ENCODE results near the gene F2RL2.

Gene F2RL2

DNA sequence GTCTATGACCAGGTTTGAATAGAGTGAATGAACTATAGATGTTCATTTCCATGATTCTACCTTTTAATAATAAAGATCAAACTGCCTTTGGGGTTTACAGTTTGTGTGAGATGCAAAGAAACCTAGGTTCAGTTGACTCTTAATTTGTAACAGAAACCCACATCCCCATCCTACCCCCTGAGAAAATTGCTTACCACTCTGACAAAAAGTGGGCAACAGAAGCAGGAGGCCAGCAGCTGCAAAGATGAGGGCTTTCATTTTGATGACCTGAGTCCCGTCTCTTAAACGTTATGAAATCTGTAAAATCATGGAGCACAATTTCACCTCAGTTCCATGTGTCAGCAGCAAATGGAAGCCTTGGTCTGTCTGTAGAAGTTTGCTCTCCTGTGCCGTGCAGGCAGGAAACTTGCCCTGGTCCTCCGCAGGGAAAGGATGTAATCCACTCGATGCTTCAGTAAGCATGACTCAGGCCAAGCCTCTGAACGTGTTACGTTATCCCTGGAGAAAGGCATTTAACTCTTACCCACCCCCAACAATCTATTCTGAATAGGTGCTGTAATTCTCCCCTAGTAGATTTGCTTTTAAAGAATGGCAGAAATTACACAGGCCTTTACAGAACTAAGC is at the start of gene F2RL2 (continued):
- TF ChIP-seq GLI2 (tag by site-specific recombination; IDR thresholded peaks at IDR 0.05; ENCODE audit: borderline replicate concordance, low read depth) = no peak
- TF ChIP-seq ZNF138 (tag by site-specific recombination; IDR thresholded peaks at IDR 0.05; ENCODE audit: borderline replicate concordance) = no peak
- TF ChIP-seq MYNN (tag by site-specific recombination; IDR thresholded peaks at IDR 0.05; ENCODE audit: borderline replicate concordance) = peak; percentile 86
- TF ChIP-seq, protein P1, sequence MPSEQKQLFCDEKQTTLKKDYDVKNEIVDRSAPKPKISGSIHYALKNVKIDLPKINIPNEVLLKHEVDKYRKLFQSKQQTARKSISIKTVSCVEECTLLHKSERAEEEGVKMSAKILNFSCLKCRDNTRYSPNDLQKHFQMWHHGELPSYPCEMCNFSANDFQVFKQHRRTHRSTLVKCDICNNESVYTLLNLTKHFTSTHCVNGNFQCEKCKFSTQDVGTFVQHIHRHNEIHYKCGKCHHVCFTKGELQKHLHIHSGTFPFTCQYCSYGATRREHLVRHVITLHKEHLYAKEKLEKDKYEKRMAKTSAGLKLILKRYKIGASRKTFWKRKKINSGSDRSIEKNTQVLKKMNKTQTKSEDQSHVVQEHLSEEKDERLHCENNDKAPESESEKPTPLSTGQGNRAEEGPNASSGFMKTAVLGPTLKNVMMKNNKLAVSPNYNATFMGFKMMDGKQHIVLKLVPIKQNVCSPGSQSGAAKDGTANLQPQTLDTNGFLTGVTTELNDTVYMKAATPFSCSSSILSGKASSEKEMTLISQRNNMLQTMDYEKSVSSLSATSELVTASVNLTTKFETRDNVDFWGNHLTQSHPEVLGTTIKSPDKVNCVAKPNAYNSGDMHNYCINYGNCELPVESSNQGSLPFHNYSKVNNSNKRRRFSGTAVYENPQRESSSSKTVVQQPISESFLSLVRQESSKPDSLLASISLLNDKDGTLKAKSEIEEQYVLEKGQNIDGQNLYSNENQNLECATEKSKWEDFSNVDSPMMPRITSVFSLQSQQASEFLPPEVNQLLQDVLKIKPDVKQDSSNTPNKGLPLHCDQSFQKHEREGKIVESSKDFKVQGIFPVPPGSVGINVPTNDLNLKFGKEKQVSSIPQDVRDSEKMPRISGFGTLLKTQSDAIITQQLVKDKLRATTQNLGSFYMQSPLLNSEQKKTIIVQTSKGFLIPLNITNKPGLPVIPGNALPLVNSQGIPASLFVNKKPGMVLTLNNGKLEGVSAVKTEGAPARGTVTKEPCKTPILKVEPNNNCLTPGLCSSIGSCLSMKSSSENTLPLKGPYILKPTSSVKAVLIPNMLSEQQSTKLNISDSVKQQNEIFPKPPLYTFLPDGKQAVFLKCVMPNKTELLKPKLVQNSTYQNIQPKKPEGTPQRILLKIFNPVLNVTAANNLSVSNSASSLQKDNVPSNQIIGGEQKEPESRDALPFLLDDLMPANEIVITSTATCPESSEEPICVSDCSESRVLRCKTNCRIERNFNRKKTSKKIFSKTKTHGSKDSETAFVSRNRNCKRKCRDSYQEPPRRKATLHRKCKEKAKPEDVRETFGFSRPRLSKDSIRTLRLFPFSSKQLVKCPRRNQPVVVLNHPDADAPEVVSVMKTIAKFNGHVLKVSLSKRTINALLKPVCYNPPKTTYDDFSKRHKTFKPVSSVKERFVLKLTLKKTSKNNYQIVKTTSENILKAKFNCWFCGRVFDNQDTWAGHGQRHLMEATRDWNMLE (tag by site-specific recombination; conservative IDR thresholded peaks at IDR 0.05; ENCODE audit: low read depth) = no peak
- no peak for TF ChIP-seq ZNF776 (tag by site-specific recombination; IDR thresholded peaks at IDR 0.05; ENCODE audit: borderline replicate concordance)
- TF ChIP-seq, protein P2, sequence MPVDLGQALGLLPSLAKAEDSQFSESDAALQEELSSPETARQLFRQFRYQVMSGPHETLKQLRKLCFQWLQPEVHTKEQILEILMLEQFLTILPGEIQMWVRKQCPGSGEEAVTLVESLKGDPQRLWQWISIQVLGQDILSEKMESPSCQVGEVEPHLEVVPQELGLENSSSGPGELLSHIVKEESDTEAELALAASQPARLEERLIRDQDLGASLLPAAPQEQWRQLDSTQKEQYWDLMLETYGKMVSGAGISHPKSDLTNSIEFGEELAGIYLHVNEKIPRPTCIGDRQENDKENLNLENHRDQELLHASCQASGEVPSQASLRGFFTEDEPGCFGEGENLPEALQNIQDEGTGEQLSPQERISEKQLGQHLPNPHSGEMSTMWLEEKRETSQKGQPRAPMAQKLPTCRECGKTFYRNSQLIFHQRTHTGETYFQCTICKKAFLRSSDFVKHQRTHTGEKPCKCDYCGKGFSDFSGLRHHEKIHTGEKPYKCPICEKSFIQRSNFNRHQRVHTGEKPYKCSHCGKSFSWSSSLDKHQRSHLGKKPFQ (tag by site-specific recombination; IDR thresholded peaks at IDR 0.05) = no peak
- TF ChIP-seq, protein P3, sequence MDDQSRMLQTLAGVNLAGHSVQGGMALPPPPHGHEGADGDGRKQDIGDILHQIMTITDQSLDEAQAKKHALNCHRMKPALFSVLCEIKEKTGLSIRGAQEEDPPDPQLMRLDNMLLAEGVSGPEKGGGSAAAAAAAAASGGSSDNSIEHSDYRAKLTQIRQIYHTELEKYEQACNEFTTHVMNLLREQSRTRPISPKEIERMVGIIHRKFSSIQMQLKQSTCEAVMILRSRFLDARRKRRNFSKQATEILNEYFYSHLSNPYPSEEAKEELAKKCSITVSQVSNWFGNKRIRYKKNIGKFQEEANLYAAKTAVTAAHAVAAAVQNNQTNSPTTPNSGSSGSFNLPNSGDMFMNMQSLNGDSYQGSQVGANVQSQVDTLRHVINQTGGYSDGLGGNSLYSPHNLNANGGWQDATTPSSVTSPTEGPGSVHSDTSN (CRISPR knock-in tag; IDR thresholded peaks at IDR 0.05) = no peak
- TF ChIP-seq, protein P4, sequence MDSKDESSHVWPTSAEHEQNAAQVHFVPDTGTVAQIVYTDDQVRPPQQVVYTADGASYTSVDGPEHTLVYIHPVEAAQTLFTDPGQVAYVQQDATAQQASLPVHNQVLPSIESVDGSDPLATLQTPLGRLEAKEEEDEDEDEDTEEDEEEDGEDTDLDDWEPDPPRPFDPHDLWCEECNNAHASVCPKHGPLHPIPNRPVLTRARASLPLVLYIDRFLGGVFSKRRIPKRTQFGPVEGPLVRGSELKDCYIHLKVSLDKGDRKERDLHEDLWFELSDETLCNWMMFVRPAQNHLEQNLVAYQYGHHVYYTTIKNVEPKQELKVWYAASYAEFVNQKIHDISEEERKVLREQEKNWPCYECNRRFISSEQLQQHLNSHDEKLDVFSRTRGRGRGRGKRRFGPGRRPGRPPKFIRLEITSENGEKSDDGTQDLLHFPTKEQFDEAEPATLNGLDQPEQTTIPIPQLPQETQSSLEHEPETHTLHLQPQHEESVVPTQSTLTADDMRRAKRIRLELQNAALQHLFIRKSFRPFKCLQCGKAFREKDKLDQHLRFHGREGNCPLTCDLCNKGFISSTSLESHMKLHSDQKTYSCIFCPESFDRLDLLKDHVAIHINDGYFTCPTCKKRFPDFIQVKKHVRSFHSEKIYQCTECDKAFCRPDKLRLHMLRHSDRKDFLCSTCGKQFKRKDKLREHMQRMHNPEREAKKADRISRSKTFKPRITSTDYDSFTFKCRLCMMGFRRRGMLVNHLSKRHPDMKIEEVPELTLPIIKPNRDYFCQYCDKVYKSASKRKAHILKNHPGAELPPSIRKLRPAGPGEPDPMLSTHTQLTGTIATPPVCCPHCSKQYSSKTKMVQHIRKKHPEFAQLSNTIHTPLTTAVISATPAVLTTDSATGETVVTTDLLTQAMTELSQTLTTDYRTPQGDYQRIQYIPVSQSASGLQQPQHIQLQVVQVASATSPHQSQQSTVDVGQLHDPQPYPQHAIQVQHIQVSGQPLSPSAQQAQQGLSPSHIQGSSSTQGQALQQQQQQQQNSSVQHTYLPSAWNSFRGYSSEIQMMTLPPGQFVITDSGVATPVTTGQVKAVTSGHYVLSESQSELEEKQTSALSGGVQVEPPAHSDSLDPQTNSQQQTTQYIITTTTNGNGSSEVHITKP (tag by site-specific recombination; IDR thresholded peaks at IDR 0.05) = no peak
- TF ChIP-seq ZEB2 (tag by site-specific recombination; IDR thresholded peaks at IDR 0.05) = 0 out of 2 replicates have a peak, but pooled peaks have one; percentile 20
- TF ChIP-seq ZNF660 (tag by site-specific recombination; IDR thresholded peaks at IDR 0.05) = 0 out of 2 replicates have a peak, but pooled peaks have one; percentile 35
- TF ChIP-seq PRDM1 (tag by site-specific recombination; IDR thresholded peaks at IDR 0.05) = peak; percentile 91
- no peak for TF ChIP-seq KLF8 (tag by site-specific recombination; IDR thresholded peaks at IDR 0.05)
- TF ChIP-seq, protein P5, sequence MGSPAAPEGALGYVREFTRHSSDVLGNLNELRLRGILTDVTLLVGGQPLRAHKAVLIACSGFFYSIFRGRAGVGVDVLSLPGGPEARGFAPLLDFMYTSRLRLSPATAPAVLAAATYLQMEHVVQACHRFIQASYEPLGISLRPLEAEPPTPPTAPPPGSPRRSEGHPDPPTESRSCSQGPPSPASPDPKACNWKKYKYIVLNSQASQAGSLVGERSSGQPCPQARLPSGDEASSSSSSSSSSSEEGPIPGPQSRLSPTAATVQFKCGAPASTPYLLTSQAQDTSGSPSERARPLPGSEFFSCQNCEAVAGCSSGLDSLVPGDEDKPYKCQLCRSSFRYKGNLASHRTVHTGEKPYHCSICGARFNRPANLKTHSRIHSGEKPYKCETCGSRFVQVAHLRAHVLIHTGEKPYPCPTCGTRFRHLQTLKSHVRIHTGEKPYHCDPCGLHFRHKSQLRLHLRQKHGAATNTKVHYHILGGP (tag by site-specific recombination; IDR thresholded peaks at IDR 0.05) = no peak
- no peak for TF ChIP-seq ZNF707 (tag by site-specific recombination; IDR thresholded peaks at IDR 0.05)
- TF ChIP-seq, protein P6, sequence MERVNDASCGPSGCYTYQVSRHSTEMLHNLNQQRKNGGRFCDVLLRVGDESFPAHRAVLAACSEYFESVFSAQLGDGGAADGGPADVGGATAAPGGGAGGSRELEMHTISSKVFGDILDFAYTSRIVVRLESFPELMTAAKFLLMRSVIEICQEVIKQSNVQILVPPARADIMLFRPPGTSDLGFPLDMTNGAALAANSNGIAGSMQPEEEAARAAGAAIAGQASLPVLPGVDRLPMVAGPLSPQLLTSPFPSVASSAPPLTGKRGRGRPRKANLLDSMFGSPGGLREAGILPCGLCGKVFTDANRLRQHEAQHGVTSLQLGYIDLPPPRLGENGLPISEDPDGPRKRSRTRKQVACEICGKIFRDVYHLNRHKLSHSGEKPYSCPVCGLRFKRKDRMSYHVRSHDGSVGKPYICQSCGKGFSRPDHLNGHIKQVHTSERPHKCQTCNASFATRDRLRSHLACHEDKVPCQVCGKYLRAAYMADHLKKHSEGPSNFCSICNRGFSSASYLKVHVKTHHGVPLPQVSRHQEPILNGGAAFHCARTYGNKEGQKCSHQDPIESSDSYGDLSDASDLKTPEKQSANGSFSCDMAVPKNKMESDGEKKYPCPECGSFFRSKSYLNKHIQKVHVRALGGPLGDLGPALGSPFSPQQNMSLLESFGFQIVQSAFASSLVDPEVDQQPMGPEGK (tag by site-specific recombination; IDR thresholded peaks at IDR 0.05) = no peak
